ENCODE measurements around the gene RSF1.

The RSF1 gene

DNA sequence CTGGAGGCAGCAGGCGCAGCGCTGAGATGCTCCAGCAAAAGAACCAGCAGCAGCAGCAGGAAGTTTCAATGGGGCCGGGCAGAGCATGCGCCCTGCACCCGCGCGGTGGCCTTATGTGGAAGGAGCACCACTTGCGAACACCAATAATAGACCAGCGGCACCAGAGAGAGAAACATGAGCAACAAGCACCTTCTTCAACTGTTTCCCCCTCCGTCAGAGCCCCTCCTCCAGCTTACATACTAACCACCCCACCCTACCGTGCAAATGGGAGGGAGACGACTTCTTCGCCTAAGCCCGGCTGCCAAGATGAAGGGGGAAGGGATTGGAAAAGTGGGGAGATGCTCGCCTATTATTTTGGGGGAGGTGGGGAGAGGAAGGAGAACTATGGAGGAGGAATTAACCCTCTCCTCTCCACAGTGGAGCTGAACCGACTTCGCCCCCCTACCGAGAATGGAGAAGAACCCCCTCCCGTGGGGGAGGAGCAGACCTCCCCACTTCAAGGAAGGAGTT lies 1.1 kb downstream of the RSF1 start:
- DNase-seq (ENCODE audit: low read depth) = peak; percentile 84
- TF ChIP-seq, protein P1, sequence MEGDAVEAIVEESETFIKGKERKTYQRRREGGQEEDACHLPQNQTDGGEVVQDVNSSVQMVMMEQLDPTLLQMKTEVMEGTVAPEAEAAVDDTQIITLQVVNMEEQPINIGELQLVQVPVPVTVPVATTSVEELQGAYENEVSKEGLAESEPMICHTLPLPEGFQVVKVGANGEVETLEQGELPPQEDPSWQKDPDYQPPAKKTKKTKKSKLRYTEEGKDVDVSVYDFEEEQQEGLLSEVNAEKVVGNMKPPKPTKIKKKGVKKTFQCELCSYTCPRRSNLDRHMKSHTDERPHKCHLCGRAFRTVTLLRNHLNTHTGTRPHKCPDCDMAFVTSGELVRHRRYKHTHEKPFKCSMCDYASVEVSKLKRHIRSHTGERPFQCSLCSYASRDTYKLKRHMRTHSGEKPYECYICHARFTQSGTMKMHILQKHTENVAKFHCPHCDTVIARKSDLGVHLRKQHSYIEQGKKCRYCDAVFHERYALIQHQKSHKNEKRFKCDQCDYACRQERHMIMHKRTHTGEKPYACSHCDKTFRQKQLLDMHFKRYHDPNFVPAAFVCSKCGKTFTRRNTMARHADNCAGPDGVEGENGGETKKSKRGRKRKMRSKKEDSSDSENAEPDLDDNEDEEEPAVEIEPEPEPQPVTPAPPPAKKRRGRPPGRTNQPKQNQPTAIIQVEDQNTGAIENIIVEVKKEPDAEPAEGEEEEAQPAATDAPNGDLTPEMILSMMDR (conservative IDR thresholded peaks at IDR 0.05; ENCODE audit: low read length) = peak; percentile 22; the same call in 1 of the 2 replicates

DNA sequence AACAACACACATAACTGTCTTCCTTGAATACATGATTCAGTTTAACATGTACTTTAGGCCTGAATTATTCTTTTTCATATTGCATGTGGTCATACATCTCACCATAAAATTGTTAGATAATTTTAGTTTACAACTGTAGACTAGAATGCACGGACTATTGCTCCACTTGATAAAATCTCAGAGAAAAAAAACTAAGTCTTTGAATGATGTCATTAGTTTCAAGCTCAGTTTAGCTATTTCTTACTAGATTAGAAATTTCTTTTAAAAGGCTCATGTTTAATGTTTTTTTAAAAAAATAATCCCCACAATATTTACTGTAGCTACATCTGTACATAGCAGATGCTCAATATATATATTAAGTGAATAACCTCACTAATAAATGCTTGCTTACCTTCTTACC lies 5.1 kb downstream of the RSF1 start:
- TF ChIP-seq, protein P1 (conservative IDR thresholded peaks at IDR 0.05; ENCODE audit: low read length) = no peak
- H3K4me3 ChIP-seq (ENCODE audit: low read length) = no peak overlapping the region
- no peak for DNase-seq (ENCODE audit: low read depth)

More for the DNA sequence above, 1.1 kb downstream of the RSF1 start:
- H3K4me3 ChIP-seq (ENCODE audit: low read length) = peak overlapping the region; percentile 92

DNA sequence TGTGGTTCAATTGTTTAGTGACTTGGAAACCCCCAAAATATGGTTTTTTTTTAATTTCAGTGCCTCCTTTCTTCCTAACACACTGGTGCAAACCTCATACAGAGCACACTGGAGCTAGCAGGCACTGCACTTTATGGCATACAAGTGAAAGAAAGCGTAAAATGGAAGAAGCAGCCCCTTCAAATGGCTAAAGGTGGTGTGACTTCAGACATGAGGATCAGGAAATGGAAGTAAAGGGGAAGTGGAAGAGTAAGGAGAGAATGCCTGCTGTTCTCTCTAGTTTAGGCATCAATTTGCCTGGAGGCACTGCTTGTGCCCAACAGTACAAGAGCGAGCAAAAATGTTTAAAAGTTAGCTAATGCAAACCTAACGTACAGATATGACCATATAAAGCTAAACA lies 5.7 kb downstream of the RSF1 start:
- no peak overlapping the region for H3K4me3 ChIP-seq (ENCODE audit: low read length)
- DNase-seq (ENCODE audit: low read depth) = no peak
- TF ChIP-seq, protein P1 (conservative IDR thresholded peaks at IDR 0.05; ENCODE audit: low read length) = no peak

DNA sequence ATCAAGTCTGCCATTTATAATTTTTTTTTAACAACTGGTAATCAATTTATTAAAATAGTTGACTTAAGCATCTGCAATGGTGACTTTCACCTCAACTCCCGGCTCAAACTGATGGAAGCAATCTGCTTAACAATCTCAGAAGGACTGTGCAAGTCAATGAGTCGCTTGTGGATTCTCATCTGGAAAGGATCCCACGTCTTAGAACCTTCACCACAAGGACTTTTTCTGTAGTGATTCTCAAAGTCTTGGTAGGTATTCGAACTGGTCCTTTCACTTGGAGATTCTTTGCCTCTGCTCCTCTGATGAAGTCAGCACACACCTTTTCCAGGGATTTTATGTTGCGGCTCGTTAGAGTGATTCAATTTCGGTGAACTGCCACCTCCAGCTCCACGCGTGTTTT lies 7.3 kb downstream of the RSF1 start:
- TF ChIP-seq, protein P1 (conservative IDR thresholded peaks at IDR 0.05; ENCODE audit: low read length) = no peak
- peak; percentile 33 for DNase-seq (ENCODE audit: low read depth)
- H3K4me3 ChIP-seq (ENCODE audit: low read length) = no peak overlapping the region

DNA sequence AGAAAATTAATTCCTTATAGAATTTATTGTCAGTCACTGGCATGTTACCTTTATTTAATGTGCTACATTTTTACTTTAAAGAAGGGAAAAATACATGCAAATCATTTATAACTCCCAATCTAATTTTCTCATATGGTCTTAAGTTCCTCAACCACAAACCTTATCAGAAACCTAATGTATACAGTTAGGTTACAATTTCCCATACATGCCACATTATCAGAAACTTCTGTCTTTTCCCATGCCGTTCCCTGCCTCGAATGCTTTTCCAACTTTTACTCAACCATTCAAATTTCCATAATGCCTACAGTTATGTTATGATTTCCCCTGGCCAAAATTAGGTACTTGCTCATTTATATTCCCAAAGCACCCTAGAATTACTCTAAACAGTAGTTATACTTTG lies 13.5 kb downstream of the RSF1 start:
- no peak for DNase-seq (ENCODE audit: low read depth)
- TF ChIP-seq, protein P1 (conservative IDR thresholded peaks at IDR 0.05; ENCODE audit: low read length) = no peak
- H3K4me3 ChIP-seq (ENCODE audit: low read length) = no peak overlapping the region

DNA sequence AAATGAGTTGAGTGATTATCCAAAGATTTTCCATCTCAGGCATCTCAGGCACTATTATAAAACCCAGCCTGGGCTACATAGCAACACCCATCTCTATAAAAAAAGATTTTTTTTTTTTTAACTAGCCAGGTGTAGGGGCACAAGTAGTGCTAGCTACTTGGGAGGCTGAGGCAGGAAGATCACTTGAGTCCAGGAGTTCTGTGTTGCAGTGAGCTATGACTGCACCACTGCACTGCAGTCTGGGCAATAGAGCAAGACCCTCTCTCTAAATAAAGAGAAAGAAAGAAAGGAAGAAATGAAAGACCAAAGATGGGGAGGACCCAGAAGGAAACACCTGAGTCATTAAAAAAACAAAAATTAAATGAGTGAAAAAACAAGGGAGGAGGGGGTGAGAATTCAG lies 14.1 kb downstream of the RSF1 start:
- H3K4me3 ChIP-seq (ENCODE audit: low read length) = no peak overlapping the region
- TF ChIP-seq, protein P1 (conservative IDR thresholded peaks at IDR 0.05; ENCODE audit: low read length) = no peak
- no peak for DNase-seq (ENCODE audit: low read depth)

DNA sequence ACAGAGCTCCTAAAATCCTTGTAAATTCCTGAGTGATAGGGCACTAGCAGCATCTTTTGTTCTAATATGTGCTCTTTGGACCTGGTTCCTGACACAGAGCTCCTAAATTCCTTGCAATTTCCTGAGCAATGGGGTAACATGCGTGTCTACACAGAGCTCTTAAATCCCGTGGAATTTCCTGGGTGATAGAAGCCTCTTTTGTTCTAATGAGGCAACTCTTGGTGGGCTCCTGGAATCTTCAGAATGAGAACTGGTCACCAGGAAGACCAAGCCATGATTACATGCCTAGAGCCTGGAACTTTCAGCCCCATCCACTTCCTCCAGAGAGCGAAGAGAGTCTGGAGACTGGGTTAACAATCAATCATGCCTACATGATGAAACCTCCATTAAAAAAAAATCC lies 19.0 kb downstream of the RSF1 start:
- H3K4me3 ChIP-seq (ENCODE audit: low read length) = no peak overlapping the region
- TF ChIP-seq, protein P1 (conservative IDR thresholded peaks at IDR 0.05; ENCODE audit: low read length) = no peak
- peak; percentile 24 for DNase-seq (ENCODE audit: low read depth)
